DND-41 (cell line): ENCODE data around the gene SLC25A26.

Experiments used
- CTCF ChIP-seq: IDR thresholded peaks from 2 replicates; pipeline ENCODE4 v1.5.1; 2012; ENCODE audit warnings: borderline replicate concordance, low read length, moderate library complexity, mild to moderate bottlenecking; ENCODE audit not compliant: poor library complexity, severe bottlenecking; ENCODE audit errors: extremely low read depth
- EZH2 ChIP-seq: IDR thresholded peaks from 3 replicates; pipeline ENCODE4 v1.6.1; 2012; ENCODE audit warnings: borderline replicate concordance, low read depth, mild to moderate bottlenecking, moderate library complexity, low read length, inconsistent platforms; ENCODE audit not compliant: severe bottlenecking

DNA sequence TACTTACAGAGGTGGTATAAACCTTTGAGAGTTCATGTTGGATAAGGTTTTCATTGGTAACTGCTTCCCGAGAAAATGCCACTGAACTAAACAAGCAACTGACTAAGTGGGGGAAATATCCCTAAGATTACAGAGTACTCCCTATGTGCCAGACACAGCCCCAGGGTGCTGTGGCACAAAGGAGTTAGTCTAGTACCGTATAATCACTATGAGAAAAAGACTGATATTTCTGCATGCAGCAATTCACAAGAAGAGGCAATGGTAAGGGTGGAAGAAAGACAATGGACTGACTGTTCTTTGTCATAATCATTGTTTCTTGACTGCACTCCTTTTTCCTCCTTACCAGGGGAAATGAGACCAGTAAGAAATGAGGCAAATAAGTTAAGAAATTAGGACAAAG, 20.0 kb upstream of the SLC25A26 start:
- TF ChIP-seq CTCF (no peak), EZH2 (no peak)
